ENCODE data around the gene PSKH1. TPM values are rescaled to one million over a fixed set of nuclear protein-coding genes. Genes with fewer than 3 reads are reported as not detected.
A peak's percentile ranks its signal among the peaks of the same experiment; 100 is the strongest.

Gene PSKH1
- total and polyA plus RNA-seq, 10 of the 15 experiments (the other 5 are each of a cell fraction or from before 2014, with no cell fraction given) = 0.63 to 20.4 (median 7.8) TPM

GRCh38 chr16:67935402-67936123 lies 42.5 kb downstream of the PSKH1 start (continued):
- no peak for TF ChIP-seq MLLT1 (IDR thresholded peaks at IDR 0.05)
- TF ChIP-seq RBBP5 (conservative IDR thresholded peaks at IDR 0.05) = no peak
- TF ChIP-seq SIN3A (IDR thresholded peaks at IDR 0.05; ENCODE audit: low read depth, low read length) = peak; percentile 66

- Histone ChIP-seq H3K9me3 (replicated peaks; ENCODE audit: control insufficient read depth, insufficient read depth, low read length) (no peaks in the 10 kb centered on the region), H3K27me3 (replicated peaks in 1 of 2; ENCODE audit: control insufficient read depth in 2 of 2, insufficient read depth in 2 of 2, low read length in 1 of 2) (no peaks in the 10 kb centered on the region), H2AFZ (ENCODE audit: control insufficient read depth, low read depth, low read length) (no peak within 1 kb of the TSS; the same call in 1 of the 2 replicates), H3K4me1 (ENCODE audit: control insufficient read depth, insufficient read depth, low read length) (peaks cover 12% of the 10 kb centered on the region), H3K27ac (ENCODE audit: control insufficient read depth, insufficient read depth) (peak within 1 kb of the TSS; percentile 98), H3K4me2 (ENCODE audit: control insufficient read depth, insufficient read depth) (peak within 1 kb of the TSS; percentile 82), H3K36me3 (ENCODE audit: control insufficient read depth in 2 of 2, insufficient read depth in 2 of 2, low read length in 1 of 2) (peaks cover 21 to 23% of the 10 kb centered on the region in 2 experiments), H4K20me1 (ENCODE audit: control insufficient read depth, insufficient read depth) (no peaks in the 10 kb centered on the region), H3K9ac (ENCODE audit: control insufficient read depth, insufficient read depth, low read length) (peak within 1 kb of the TSS; percentile 94), H3K4me3 (peak within 1 kb of the TSS; percentile 89), H3K79me2 (ENCODE audit: control insufficient read depth, insufficient read depth, low read length) (peaks cover 31% of the 10 kb centered on the region)
- SMC1A ChIA-PET (ENCODE audit: uncharacterized antibody, unreplicated experiment) = interaction anchor here (0.9 to 2.0 kb wide), 12 partner anchors 10 to 266 kb away, joined by 3 to 6 read pairs (median 3); partner anchors contain the start of genes NFATC3 and NUTF2
- RAD21 ChIA-PET (ENCODE audit: unreplicated experiment) = interaction anchor here (0.7 to 1.7 kb wide), 22 partner anchors 26 to 455 kb away, joined by 3 to 10 read pairs (median 3); partner anchors contain the start of genes ATP6V0D1, DDX28, DUS2 and EDC4
- in situ Hi-C loops (cut with MboI) = no loop called here
- FAIRE-seq (peak; percentile 97), DNase-seq (ENCODE audit: low read depth, low spot score) (no peak), ATAC-seq (peak; percentile 45)
- TSS peak; percentile 92 for BruUV-seq (replicated peaks)
- CTCF ChIA-PET = interaction anchor here (0.6 to 3.5 kb wide), 19 partner anchors 8 to 415 kb away, joined by 3 to 15 read pairs (median 3); partner anchors contain the start of gene NRN1L
- POLR2A ChIA-PET = interaction anchor here (0.5 to 3.4 kb wide), 20 partner anchors 8 to 455 kb away, joined by 3 to 16 read pairs (median 3); partner anchors contain the start of genes ACD, ATP6V0D1, CTCF and LCAT
- intact Hi-C loops (cut with micrococcal nuclease; ENCODE audit: unreplicated experiment) = loop anchor here (2.0 to 5.0 kb wide), 2 partner anchors 90 to 106 kb away; partner anchors contain the start of genes CENPT and NUTF2
- 1% methylated on average over 51 of the region's 54 CpGs for WGBS (ENCODE audit: insufficient coverage, insufficient replicate concordance, low lambda C conversion rate, missing lambda C conversion rate)
- TF ChIP-seq SMAD5 (IDR thresholded peaks at IDR 0.05; ENCODE audit: low read depth) = no peak; the same call in none of the 2 replicates
- TF ChIP-seq SMAD1 (IDR thresholded peaks at IDR 0.05; ENCODE audit: low read depth, partially characterized antibody) = no peak
- TF ChIP-seq CEBPB (IDR thresholded peaks at IDR 0.05; ENCODE audit: borderline replicate concordance in 1 of 2, low read depth in 2 of 2, low read length in 2 of 2) = no peak
- no peak for TF ChIP-seq CHD1 (IDR thresholded peaks at IDR 0.05; ENCODE audit: low read depth, low read length)
- TF ChIP-seq ZNF687 (IDR thresholded peaks at IDR 0.05) = 0 out of 2 replicates have a peak, but pooled peaks have one; percentile 16
- TF ChIP-seq NRF1 (conservative IDR thresholded peaks at IDR 0.05; ENCODE audit: low read depth, low read length) = no peak
- TF ChIP-seq SMARCA5 (IDR thresholded peaks at IDR 0.05) = 0 out of 2 replicates have a peak, but pooled peaks have one; percentile 55
- TF ChIP-seq SIX5 (IDR thresholded peaks at IDR 0.05; ENCODE audit: low read depth, low read length, severe bottlenecking) = peak; percentile 14
- TF ChIP-seq BCL3 (IDR thresholded peaks at IDR 0.05; ENCODE audit: borderline replicate concordance, insufficient read depth, low read depth, low read length, poor library complexity, severe bottlenecking) = peak; percentile 3
Measured at GRCh38 chr16:67936124-67936879, 43.2 kb downstream of the PSKH1 start, which contains the start of gene PSMB10. PSMB10 (minus strand) TSS chr16:67936850; CDS start chr16:67936749, 101 bp downstream.
